Ecto neural progenitor cell (in vitro differentiated cells): ENCODE measurements around the gene SERPINE2.
"Not testable (repeated sequence)": the region's sequence is repeated elsewhere in the genome, so short reads cannot be mapped to it uniquely, and the experiment has no call there.

Experiments
- DNase-seq: peaks from one replicate; pipeline ENCODE4 v3.0.0-alpha.2; 2018; ENCODE audit warnings: low spot score

Gene SERPINE2

GRCh38 chr2:224014336-224014735, 24.8 kb downstream of the SERPINE2 start:
- DNase-seq, result no peak

DNA sequence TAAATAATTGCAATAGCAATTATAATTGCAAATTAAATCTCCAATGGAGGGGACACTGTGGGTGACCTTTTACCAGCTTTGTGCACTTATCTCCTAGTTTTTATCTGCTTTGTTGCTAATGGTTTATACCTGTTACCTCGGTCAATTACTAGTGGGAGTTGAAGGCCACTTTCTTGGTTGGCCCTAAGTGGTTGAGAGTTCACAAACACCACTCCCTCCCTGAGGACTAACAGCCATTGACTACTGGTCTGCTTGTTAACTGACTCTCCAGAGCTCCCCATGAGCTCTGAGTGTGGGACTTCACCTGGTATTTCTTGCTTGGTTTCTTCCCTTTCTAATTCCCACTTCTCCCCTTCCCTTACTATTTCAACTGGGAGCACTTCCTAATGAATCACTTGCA, 27.2 kb downstream of the SERPINE2 start:
- no peak for DNase-seq

GRCh38 chr2:224009605-224010315, 29.3 kb downstream of the SERPINE2 start:
- DNase-seq, result no peak

DNA sequence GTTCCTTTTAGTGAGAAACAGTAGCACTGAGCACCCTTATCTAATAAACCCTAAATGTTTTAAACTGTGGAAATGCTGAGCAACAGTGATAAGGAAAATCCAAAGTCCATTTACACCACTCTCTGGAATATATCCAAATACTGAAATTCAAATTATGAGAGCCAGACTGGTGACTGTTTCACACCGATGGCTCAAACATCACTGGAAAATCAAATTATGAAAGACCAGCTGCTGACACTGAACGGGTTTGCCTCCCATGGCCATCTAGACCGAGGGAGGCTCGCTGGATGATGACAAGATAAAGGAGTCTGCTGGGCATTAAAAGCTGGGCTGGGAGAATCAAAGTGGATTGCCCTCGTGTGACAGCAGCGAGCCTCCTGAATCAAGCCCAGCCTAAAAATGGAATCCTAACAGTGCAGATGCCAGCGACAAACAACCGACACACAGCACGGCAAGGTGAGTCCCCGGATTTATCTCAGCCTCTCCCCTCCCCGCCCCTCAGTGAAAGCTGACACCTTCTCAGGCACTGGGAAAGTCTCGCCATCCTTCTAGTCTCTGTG, 30.3 kb downstream of the SERPINE2 start:
- DNase-seq, result peak; percentile 48

- DNase-seq, result no peak
These were observed 34.9 kb downstream of the SERPINE2 start for GRCh38 chr2:224004105-224004695.

DNA sequence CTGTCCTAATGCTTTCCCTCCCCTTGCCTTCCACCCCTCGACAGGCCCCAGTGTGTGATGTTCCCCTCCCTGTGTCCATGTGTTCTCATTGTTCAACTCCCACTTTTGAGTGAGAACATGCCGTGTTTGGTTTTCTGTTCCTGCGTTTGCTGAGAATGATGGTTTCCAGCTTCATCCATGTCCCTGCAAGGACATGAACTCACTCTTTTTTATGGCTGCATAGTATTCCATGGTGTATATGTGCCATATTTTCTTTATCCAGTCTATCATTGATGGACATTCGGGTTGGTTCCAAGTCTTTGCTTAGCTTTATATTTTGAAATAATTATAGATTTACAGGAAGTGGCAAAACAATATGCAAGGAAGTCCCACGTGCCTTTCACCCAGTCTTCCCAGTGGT, 38.4 kb downstream of the SERPINE2 start:
- not testable (repeated sequence) for DNase-seq

DNA sequence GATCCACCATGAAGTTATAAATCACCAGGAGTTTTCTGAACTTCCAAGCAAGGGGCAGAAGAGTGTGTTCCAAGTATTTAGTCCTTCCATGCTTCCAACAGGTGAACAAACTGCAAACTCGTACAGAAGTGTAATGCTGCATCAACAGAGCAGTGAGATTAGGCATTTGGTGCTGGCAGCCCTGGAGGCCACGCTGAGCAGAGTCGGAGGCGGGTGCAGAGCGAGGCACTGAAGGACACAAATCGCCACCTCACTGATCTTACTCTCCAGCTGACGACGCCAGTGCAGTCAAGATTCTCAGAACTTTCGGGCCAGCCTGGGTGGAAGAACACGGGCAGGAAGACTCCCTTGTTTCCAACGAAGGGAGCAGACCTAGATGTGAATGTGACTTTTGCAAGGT, 39.2 kb downstream of the SERPINE2 start:
- DNase-seq, result no peak

DNA sequence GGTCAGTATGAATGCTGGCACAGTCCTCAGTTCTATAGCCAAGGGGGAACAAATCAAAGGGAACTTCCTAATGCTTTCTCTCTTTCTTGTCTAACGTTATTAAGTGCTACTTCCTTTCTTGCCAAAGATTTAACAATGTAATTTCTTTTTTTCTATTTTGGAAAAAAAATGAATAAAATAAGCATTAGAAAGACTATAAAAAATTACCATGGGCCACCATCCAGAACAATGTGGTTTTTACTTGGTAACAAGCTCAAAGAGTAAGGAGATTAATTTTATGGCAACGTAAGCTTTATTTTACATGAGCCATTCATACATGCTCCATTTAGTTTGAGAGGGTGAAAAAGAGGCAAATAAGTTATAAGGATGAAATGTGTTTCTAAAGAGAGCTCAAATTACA, 40.1 kb downstream of the SERPINE2 start:
- no peak for DNase-seq

DNA sequence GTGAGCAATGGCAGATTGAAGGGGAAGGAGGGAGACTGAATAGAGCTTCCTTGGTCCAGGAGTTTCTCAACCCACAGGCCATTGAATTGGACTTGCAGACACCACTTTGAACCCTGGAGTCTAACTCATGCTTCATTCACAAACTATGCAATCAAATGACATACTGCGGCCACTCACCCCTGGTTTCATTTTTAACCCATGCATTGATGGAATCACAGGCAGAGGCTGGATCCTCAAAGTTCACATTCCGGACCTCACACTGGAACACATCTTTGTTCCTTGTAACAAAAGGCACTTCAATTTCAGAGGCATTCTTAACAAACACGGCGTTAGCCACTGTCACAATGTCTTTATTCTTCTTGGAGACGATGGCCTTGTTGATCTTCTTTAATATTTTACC, 41.1 kb downstream of the SERPINE2 start:
- no peak for DNase-seq

DNA sequence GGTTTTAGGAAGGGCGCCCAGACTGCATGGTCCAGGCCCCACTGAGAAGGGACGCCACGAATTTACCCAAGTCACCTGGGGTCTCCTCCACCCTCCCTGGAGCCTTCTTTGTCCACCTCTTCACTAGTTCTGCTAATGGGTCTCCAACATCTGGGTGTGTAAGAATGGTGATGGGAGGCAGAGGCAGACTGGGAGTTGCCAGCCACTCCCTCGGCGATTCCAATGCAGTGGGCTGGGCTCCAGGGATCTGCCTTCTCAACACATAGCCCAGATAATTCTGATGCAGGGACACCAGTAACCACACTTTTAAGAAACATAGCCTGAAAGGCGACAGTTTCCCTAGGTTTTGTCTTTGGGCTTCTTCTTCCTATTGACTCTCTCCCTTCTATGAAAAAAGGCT, 42.7 kb downstream of the SERPINE2 start:
- no peak for DNase-seq

- DNase-seq, result no peak
These were observed 43.5 kb downstream of the SERPINE2 start for GRCh38 chr2:223995569-223995968.

- no peak for DNase-seq
These were observed 44.4 kb downstream of the SERPINE2 start for GRCh38 chr2:223994562-223995162.

DNA sequence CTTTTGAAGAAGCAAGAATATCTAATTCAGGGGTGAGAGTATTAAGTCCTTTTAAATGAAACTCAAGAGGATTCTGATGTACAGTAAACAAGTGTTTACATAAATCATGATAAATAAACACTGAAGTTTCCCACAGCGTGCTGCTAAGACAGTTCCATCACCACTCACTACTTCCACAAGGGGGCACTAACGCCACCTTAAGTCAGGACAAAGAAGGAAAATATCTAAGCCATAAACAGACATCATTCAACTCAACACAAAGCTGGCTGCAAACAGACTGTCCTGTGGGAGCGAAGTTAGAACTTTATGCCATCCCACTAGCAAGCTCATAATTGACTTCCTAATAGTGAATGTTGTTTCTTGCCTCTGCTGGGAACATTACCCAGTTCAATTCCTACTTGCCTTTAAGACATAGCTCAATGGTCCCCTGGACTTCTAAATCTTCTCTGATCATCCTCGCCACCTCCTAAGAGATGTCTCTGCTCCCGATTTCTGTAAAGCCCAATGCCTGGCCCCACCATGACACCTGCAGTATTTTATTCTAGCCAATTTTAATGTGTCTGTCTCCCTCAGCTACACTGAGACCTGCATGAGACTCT, 45.4 kb downstream of the SERPINE2 start:
- peak; percentile 61 for DNase-seq

- no peak for DNase-seq
These were observed 47.5 kb downstream of the SERPINE2 start for GRCh38 chr2:223991611-223992010.

- DNase-seq, result no peak
These were observed 49.2 kb downstream of the SERPINE2 start for GRCh38 chr2:223989856-223990232.

DNA sequence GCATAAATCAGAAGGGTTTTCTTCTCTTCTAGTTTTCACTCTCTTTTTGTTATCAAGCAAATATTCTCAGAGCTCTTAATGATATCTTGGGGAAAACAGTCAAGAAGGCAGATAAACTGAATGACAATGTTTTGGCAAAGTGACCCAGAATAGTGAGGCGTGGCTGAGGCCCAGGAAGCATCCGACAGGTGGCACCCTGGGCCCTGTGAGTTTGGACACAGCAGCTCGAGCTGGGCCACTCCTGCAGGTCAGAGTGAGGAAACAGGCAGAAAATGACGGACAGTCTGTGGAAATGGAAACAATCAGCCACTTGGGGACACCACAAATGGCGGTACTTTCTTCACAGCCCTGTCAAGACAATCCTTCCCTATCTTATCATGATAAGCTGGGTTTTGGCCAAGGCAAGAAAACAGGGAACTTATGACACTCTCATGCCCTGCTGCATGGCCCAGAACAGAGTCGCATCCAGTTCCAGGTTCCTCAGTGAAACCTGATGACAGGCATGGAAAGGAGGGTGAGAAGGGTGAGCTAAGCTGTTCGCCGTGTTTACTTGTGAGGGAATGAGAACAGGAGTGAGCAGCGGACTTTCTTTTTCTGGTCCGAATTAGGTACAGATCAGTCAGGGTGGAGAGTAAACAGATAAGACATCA, 49.8 kb downstream of the SERPINE2 start:
- DNase-seq, result no peak

DNA sequence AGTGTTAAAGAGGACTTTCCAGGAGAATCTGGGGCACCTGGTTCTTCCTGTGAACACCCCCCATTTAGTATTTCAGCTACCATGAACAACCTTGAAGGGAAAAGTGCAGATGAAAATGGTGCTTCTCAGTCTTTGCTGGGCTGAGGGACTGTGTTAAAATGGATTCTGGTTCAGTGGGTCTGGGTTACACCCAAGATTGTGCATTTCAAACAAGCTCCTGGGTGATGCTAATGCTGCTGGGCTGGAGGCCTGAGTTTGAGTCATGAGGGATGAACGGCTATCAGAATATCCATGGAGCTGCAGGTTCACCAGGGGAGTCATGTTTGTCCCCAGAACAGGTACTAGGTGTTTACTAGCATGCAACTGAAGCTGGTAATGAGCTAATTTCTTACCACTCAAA, 57.8 kb downstream of the SERPINE2 start:
- no peak for DNase-seq

- no peak for DNase-seq
These were observed 58.3 kb downstream of the SERPINE2 start for GRCh38 chr2:223980803-223981202.

- DNase-seq, result no peak
These were observed 58.7 kb downstream of the SERPINE2 start for GRCh38 chr2:223980397-223980735.

DNA sequence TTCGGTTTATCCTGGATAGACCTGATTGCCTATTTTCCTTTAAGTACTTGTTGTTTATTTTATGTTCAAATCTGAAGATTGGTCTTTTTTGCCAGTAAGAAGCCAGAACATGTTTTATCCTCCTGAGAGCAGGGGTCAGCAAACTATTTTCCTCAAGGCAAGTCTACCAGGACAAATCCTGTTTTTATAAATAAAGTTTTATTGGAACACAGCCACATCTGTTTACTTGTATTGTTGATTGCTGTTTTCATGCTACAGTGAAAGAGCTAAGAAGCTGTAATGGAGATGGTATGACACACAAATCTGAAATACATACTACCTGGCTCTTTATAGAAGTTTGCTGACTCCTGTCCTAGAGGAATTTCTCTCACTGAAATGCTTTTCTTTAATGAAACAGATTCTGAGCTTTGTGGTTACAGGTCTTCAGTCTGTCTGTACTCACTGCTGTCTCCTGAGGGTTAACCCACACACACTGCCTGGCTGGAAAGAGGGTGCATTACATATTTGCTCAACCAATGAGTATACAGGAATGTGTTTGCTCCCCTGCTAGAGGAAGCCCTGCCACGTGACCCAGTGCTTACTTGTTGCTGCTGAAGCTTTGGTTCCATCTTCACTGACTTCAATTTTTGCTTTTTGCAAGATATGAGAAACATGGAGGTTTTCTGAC, 59.2 kb downstream of the SERPINE2 start:
- DNase-seq, result no peak

DNA sequence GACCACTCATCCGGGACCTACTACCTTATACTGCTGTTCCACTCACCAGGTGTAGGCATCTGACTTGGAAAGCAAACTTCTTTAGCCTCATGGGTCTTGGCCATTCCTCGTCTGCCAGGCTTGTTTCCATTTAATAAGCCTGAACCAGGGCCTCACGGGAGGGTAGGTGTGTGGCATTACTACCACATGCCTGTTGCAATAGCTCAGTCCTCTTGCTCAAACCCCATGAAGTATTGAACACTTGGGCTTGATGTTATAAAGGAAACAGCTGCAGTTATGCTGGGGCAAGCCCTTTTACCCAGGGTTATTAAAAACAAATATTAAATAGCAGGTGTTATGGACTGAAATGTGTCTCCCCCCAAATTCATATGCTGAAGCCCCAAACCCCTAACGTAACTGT, 60.6 kb downstream of the SERPINE2 start:
- DNase-seq, result no peak

DNA sequence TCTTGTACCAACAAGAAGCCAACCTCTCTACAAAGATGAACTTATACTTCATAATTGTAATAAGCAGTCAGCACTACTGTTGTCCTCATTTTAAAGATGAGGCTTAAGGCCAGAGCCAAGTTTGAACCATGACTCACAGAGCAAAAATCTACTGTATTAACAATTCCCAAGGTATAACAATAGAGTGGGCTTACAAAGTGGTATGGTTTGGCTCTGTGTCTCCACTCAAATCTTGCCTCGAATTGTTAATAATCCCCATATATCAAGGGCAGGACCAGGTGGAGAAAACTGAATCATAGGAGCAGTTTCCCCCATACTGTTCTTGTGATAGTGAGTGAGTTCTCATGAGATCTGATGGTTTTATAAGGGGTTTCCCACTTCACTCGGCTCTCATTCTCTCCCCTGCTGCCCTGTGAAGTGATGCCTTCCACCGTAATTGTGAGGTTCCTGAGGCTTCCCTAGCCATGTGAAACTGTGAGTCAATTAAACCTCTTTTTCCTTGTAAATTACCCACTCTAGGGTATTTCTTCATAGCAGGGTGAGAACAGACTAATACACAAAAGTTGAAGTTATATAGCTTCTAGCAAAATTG, 62.4 kb downstream of the SERPINE2 start:
- no peak for DNase-seq
